ENCODE results near the gene IL17B. TPM values are rescaled to one million over a fixed set of nuclear protein-coding genes. Genes with fewer than 3 reads are reported as not detected.

Gene IL17B
- total RNA-seq, 2 experiments from 2014 or later: not detected

- ATAC-seq (ENCODE audit: low read depth) (no peak), DNase-seq (no peak)
- H3K4me1 Mint-ChIP-seq: peaks cover 36% of the 10 kb centered on the region
- no peaks in the 10 kb centered on the region for H3K9me3 Mint-ChIP-seq
- peak overlapping the region; percentile 55 for H3K27ac Mint-ChIP-seq
- H3K4me3 Mint-ChIP-seq: peak overlapping the region; percentile 47
- peaks cover 3% of the 10 kb centered on the region for H3K27me3 Mint-ChIP-seq
- peaks cover 15% of the 10 kb centered on the region for H3K36me3 Mint-ChIP-seq
- POLR2A ChIA-PET: interaction anchor here (0.7 to 8.7 kb wide), 7 partner anchors 10 to 206 kb away, joined by 3 to 131 read pairs (median 6); partner anchors contain the start of genes CSNK1A1 and PCYOX1L
Observed at GRCh38 chr5:149344151-149344550, 34.9 kb downstream of the IL17B start.

- H3K4me3 Mint-ChIP-seq: no peak overlapping the region
- H3K27me3 Mint-ChIP-seq: peaks cover 6% of the 10 kb centered on the region
- peaks cover 16% of the 10 kb centered on the region for H3K4me1 Mint-ChIP-seq
- no peak overlapping the region for H3K27ac Mint-ChIP-seq
- no peak for DNase-seq
- no peak for ATAC-seq (ENCODE audit: low read depth)
- H3K9me3 Mint-ChIP-seq: no peaks in the 10 kb centered on the region
- H3K36me3 Mint-ChIP-seq: peaks cover 4% of the 10 kb centered on the region
- POLR2A ChIA-PET: interaction anchor here (0.6 to 8.7 kb wide), 2 partner anchors 16 to 29 kb away, joined by 3 to 131 read pairs; partner anchors contain the start of gene PCYOX1L
Observed at GRCh38 chr5:149341876-149342275, 37.2 kb downstream of the IL17B start.

- no peak overlapping the region for H3K27ac Mint-ChIP-seq
- DNase-seq: no peak
- POLR2A ChIA-PET: no interaction called here
- no peak for ATAC-seq (ENCODE audit: low read depth)
- peaks cover 15% of the 10 kb centered on the region for H3K4me1 Mint-ChIP-seq
- no peaks in the 10 kb centered on the region for H3K9me3 Mint-ChIP-seq
- no peaks in the 10 kb centered on the region for H3K36me3 Mint-ChIP-seq
- no peak overlapping the region for H3K4me3 Mint-ChIP-seq
- H3K27me3 Mint-ChIP-seq: peaks cover 12% of the 10 kb centered on the region
Observed at GRCh38 chr5:149340920-149341319, 38.2 kb downstream of the IL17B start.

GRCh38 chr5:149338364-149338763, 40.7 kb downstream of the IL17B start:
- peaks cover 2% of the 10 kb centered on the region for H3K4me1 Mint-ChIP-seq
- DNase-seq (no peak), ATAC-seq (ENCODE audit: low read depth) (no peak)
- H3K4me3 Mint-ChIP-seq: no peak overlapping the region
- H3K36me3 Mint-ChIP-seq: no peaks in the 10 kb centered on the region
- no peaks in the 10 kb centered on the region for H3K9me3 Mint-ChIP-seq
- peaks cover 12% of the 10 kb centered on the region for H3K27me3 Mint-ChIP-seq
- no peak overlapping the region for H3K27ac Mint-ChIP-seq
- POLR2A ChIA-PET: no interaction called here

- H3K27ac Mint-ChIP-seq: no peak overlapping the region
Observed at GRCh38 chr5:149337736-149338135, 41.4 kb downstream of the IL17B start.

GRCh38 chr5:149333711-149334443, 45.2 kb downstream of the IL17B start:
- ATAC-seq (ENCODE audit: low read depth): no peak
- POLR2A ChIA-PET: interaction anchor here (1.3 kb wide), 1 partner anchor 11 kb away, joined by 3 read pairs; the partner anchor contains the start of gene GRPEL2
- DNase-seq: no peak

More at GRCh38 chr5:149337736-149338135, 41.4 kb downstream of the IL17B start:
- Mint-ChIP-seq H3K27me3 (peaks cover 12% of the 10 kb centered on the region), H3K9me3 (no peaks in the 10 kb centered on the region), H3K4me3 (no peak overlapping the region), H3K36me3 (no peaks in the 10 kb centered on the region), H3K4me1 (no peaks in the 10 kb centered on the region)
- POLR2A ChIA-PET: no interaction called here
- no peak for DNase-seq
- no peak for ATAC-seq (ENCODE audit: low read depth)

GRCh38 chr5:149328177-149328576, 50.9 kb downstream of the IL17B start:
- no peak for ATAC-seq (ENCODE audit: low read depth)
- peaks cover 3% of the 10 kb centered on the region for H3K27me3 Mint-ChIP-seq

More at GRCh38 chr5:149333711-149334443, 45.2 kb downstream of the IL17B start:
- Mint-ChIP-seq H3K27ac (no peak overlapping the region), H3K27me3 (peaks cover 11% of the 10 kb centered on the region), H3K36me3 (no peaks in the 10 kb centered on the region), H3K4me1 (no peaks in the 10 kb centered on the region), H3K4me3 (no peak overlapping the region), H3K9me3 (no peaks in the 10 kb centered on the region)

GRCh38 chr5:149326611-149327010, 52.5 kb downstream of the IL17B start:
- no peak overlapping the region for H3K4me3 Mint-ChIP-seq
- no peaks in the 10 kb centered on the region for H3K36me3 Mint-ChIP-seq
- H3K4me1 Mint-ChIP-seq: no peaks in the 10 kb centered on the region
- no peak for ATAC-seq (ENCODE audit: low read depth)
- POLR2A ChIA-PET: no interaction called here
- H3K9me3 Mint-ChIP-seq: no peaks in the 10 kb centered on the region
- no peak overlapping the region for H3K27ac Mint-ChIP-seq
- no peak for DNase-seq
- H3K27me3 Mint-ChIP-seq: no peaks in the 10 kb centered on the region

More at GRCh38 chr5:149328177-149328576, 50.9 kb downstream of the IL17B start:
- POLR2A ChIA-PET: no interaction called here
- no peaks in the 10 kb centered on the region for H3K36me3 Mint-ChIP-seq
- no peaks in the 10 kb centered on the region for H3K9me3 Mint-ChIP-seq
- no peak overlapping the region for H3K27ac Mint-ChIP-seq
- no peak for DNase-seq
- H3K4me1 Mint-ChIP-seq: no peaks in the 10 kb centered on the region
- no peak overlapping the region for H3K4me3 Mint-ChIP-seq

GRCh38 chr5:149325894-149326293, 53.2 kb downstream of the IL17B start:
- POLR2A ChIA-PET: no interaction called here
- H3K36me3 Mint-ChIP-seq: no peaks in the 10 kb centered on the region
- ATAC-seq (ENCODE audit: low read depth): no peak
- H3K27ac Mint-ChIP-seq: no peak overlapping the region
- H3K4me1 Mint-ChIP-seq: no peaks in the 10 kb centered on the region
- H3K27me3 Mint-ChIP-seq: no peaks in the 10 kb centered on the region
- H3K9me3 Mint-ChIP-seq: no peaks in the 10 kb centered on the region
- H3K4me3 Mint-ChIP-seq: no peak overlapping the region
- DNase-seq: no peak

GRCh38 chr5:149325166-149325735, 53.8 kb downstream of the IL17B start:
- Mint-ChIP-seq H3K27ac (no peak overlapping the region), H3K4me1 (no peaks in the 10 kb centered on the region), H3K36me3 (no peaks in the 10 kb centered on the region), H3K9me3 (no peaks in the 10 kb centered on the region), H3K27me3 (no peaks in the 10 kb centered on the region), H3K4me3 (no peak overlapping the region)
- DNase-seq: no peak
- POLR2A ChIA-PET: no interaction called here
- ATAC-seq (ENCODE audit: low read depth): no peak

- no peaks in the 10 kb centered on the region for H3K27me3 Mint-ChIP-seq
- POLR2A ChIA-PET: no interaction called here
- no peaks in the 10 kb centered on the region for H3K4me1 Mint-ChIP-seq
- H3K36me3 Mint-ChIP-seq: no peaks in the 10 kb centered on the region
- H3K27ac Mint-ChIP-seq: no peak overlapping the region
- ATAC-seq (ENCODE audit: low read depth) (no peak), DNase-seq (no peak)
- no peaks in the 10 kb centered on the region for H3K9me3 Mint-ChIP-seq
- no peak overlapping the region for H3K4me3 Mint-ChIP-seq
Observed at GRCh38 chr5:149324641-149325040, 54.5 kb downstream of the IL17B start.

Measured in activated naive CD8-positive, alpha-beta T cell treated with anti-CD3 and anti-CD28 coated beads, Interleukin-2, amount 10 ng/mL, durations not matched to agents 7 days and 5 days (primary cell).